Measurements from ENCODE around the gene METTL27.

GRCh38 chr7:73850781-73851207, 8.5 kb upstream of the METTL27 start:
- TF ChIP-seq GATA3 (IDR thresholded peaks at IDR 0.05; ENCODE audit: low read depth, low read length) (no peak), GATA2 (IDR thresholded peaks at IDR 0.05; ENCODE audit: low read depth, low read length) (no peak)
